NOMO-1 (cell line): Measurements from ENCODE around the gene NODAL.
"Not testable (repeated sequence)": the region's sequence is repeated elsewhere in the genome, so short reads cannot be mapped to it uniquely, and the experiment has no call there.

ENCODE experiments used
- DNase-seq, 2 experiments: peaks; one replicate each; lab custom pipeline; 2025; ENCODE audit not compliant: unreplicated experiment in 2 of 2; lab: John Stamatoyannopoulos, UW

Gene NODAL

DNA sequence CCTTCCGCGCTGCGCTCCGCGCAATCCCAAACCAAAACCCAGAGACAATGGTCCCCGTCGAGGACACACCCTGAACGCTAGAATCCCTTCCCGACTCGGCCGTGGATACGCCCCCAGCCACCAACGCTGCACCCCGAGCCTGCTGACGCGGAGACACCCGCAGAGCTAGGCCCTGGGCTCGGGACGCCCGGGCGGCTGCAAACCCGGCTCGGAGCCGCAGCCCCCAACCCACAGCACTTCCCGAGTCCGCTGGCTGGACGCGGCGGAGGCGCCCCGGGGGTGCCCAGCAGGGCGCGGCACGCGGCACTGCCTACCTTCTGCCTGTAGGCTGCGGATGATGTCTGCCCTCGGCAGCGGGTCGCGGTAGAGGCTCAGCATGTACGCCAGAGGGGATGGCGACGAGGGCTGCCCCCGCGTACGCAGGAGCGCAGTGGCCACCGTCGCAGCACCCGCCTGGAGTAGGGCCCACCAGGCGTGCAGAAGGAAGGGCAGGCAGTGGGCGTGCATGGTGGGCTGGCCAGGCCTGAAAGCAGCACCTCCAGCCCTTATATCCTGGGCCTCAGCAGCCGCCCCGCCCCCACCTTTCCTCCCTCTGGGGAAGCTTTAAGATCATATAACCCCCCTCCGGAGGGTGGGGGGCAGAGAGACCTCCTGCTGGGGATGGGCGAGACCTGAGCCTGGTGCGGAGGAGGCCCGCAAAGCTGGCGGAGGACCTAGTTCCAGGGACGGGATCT is at the start of gene NODAL:
NODAL (minus strand) TSS at position 521 of the 734 bp plus-strand sequence; CDS start at position 507, 14 bp downstream.
- DNase-seq, result no peak

GRCh38 chr10:70490142-70490541 is 48.7 kb upstream of the NODAL start:
- no peak for DNase-seq

DNA sequence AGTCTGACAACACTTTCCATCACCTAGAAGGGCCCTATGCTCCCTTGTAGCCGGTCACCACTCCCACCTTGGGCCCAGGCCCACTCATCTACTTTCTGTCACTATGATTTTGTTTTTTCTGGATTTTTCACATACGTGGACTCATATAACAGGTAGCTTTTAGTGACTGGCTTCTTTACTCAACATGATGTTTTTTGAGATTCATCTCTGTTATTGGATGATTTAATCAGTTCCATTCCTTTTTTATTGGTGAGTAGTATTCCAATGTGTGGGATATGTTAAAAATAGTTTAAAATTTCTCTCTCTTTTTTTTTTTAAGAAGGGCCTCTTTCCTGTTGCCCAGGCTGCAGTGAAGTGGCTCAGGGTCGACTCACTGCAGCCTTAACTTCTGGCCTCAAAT is 46.3 kb upstream of the NODAL start:
- no peak for DNase-seq

DNA sequence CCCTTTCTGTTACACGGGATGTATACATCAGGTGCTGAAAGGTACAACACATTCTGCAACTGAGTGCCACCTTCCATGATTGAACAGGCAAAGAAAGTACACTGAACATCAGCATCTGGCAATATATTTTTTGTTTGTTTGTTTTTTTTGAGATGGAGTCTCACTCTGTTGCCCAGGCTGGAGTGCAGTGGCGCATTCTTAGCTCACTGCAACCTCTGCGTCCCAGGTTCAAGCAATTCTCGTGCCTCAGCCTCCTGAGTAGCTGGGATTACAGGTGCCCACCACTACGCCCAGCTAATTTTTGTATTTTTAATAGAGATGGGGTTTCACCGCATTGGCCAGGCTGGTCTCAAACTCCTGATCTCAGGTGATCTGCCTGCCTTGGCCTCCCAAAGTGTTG is 42.4 kb upstream of the NODAL start:
- not testable (repeated sequence) for DNase-seq

DNA sequence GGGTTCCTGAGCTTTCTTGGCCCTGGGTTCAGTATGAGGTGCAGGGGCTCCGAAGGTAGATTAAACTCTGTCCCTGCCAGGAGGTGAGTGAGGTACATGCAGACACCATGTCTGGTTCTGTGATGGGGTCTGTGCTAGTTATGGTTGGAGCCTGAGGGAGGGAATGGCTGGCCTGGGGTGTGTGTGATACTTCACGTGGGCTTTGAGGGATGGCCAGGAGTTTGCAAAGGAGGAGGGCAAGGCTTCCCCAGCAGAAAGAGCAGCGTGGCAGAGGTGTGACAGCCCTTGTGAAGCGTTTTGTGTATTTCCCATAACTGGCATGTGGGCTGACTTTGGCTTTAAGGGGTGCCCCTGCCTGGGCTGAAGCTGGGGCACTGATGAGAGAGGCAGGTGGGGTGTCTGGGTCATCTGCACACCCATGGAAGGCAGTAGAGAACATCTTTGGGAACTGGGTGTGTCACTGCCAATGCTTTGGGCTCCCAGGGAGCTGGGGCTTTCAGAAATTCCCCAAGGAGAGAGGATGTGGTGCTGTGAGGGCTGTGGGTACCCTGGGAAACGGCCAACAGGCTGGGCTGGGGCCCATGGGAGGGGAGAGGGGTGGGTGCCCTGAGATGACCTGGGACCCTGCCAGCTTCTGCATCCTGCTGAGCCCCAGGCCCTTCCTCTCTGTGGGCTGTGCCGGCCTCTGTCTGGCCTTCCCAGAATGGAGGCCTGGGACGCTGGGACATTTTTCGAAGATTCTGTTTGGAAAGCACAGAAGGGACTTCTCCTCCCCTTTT is 41.7 kb upstream of the NODAL start:
- DNase-seq, result no peak

DNA sequence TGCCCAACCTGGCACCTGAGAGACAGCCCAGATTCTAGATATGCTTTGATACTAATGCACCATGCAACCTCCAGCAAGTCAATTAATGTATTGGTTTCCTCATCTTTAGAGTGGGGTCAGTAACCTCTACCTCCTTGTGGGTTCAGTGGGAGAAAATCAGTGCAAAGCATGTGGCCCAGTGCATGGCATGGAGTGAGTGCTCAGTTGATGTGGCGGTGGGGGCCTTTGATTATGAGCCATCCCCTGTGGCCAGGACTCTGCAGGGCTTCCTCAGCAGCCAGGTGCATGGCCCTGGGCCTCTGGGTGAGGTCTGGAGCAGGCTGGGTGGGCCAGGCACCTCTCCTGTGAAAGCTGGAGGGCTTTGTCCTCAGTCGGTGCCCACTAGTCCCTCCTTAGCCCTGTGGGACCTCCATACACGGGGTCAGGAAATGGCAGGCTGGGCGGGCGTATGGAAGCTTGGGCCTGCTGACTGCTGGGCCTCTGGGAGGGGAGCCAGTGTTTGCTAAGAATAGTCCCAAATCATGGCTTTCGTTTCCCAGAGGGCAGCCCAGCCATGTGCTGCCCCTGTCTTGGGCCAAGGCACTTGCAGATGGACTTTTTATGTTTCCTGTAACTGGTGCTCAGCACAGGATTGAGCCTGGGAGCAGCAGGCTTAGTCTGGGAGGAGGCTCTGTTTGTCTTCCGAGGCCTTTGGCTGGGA is 40.5 kb upstream of the NODAL start:
- no peak for DNase-seq

- no peak for DNase-seq
Measured at GRCh38 chr10:70481105-70481504, 39.6 kb upstream of the NODAL start.

- DNase-seq, result peak; percentile 35 to 41
Measured at GRCh38 chr10:70480239-70480861, 38.9 kb upstream of the NODAL start.

GRCh38 chr10:70479626-70480238 is 38.3 kb upstream of the NODAL start:
- DNase-seq, result no peak

- DNase-seq, result no peak
Measured at GRCh38 chr10:70479165-70479581, 37.7 kb upstream of the NODAL start.

GRCh38 chr10:70478191-70479164 is 37.0 kb upstream of the NODAL start, which contains the start of gene PALD1:
Gene PALD1 (plus strand): TSS chr10:70478767. CDS start chr10:70525952, 47,185 bp downstream.
- DNase-seq, result peak; percentile 24 to 27

DNA sequence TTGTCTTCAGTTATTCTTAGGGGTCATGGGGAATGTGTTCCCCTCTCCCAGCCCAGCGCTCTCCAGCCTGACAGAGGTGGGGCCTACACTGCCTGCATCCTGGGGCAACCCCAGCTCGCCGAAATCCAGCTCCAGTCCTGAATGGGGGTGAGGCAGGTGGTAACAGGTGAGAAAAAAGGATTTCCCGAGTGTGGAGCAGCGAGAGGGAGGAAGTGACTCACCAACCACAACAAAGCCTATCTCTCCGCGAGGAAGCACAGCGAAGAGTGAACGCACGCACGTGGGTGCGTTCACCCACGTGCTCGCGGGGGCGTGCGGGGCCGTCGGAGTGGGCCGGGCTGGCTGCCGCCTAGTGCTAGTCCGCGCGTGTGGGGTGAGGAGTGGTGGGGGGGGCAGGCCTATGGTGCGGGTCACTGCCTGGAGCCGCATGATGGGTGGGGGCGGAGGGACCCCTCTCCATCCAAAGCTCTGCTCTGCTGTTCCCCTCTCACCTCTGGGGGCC is 36.2 kb upstream of the NODAL start:
- DNase-seq, result no peak

DNA sequence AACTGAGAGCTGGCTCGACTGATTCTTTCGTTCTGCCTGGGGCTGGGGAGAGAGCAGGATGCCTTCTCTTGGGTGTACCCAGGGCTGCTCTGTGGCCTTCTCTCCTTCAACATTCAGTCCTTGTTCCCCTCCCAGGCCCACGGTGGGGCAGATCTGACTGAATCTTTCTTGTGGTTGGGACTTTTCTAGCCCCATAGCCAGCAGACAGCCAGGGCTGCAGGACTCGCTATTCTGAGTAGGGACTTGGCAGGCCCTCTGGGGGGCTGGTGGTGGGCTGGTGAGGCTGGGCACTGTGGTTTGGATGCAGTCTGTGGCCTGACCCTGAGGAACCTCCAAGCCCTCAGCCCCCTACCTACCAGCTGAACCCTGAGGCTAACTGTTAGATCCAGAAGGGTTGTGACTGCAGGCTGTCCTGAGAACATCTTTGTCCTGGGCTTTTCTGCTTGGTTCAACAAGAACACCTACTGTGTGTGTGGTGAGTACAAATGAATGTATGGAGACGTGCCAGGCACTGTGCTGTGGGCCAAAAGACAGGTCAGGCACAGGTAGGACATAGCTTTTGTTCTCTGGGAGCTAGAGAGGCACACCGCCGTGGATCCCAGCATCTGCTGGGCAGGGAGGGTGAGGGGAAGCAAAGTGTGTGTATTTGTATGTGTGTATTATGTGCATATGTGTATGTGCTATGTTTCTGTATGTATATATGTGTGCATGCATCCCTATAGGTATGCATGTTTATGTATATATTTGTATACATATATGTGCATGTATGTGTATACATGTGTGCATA is 35.0 kb upstream of the NODAL start:
- no peak for DNase-seq

DNA sequence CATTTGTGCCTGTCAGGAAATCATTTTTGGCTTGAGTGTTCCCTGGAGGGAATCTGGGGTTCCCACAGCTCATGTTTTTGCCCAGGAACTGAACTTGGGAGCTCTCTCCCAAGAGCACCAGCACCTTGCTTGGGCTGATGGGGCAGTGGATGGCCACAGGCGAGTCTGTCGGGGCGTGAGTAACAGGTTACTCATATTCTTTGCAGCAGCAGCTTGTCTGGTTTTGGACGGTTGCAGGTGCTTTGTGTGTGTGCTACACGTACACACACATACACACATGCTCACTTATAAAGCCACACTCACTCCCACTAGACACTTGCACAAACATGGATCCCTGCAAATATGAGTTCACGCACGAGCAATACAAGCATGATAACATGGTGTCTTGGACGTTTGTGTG is 34.2 kb upstream of the NODAL start:
- no peak for DNase-seq

DNA sequence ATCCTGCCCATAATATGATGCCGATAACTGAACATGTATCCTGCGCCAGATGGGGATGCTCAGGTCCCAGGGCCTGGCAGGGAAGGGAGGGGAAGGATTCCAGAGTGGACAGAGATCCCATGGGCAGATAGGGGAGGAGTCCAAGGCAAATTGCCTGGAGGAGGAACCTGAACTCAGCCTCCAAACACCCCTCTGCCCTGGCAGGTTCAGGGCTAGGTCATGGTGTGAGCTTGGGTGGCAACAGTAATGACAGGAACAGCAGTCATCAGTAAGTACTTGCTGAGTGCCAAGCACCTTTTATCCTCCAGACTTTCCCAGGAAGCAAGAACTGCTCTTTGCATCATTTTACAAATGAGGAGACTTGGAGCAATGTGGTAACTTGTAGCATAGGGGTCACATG is 33.3 kb upstream of the NODAL start:
- no peak for DNase-seq

- DNase-seq, result no peak
Measured at GRCh38 chr10:70472799-70473454, 31.4 kb upstream of the NODAL start.

DNA sequence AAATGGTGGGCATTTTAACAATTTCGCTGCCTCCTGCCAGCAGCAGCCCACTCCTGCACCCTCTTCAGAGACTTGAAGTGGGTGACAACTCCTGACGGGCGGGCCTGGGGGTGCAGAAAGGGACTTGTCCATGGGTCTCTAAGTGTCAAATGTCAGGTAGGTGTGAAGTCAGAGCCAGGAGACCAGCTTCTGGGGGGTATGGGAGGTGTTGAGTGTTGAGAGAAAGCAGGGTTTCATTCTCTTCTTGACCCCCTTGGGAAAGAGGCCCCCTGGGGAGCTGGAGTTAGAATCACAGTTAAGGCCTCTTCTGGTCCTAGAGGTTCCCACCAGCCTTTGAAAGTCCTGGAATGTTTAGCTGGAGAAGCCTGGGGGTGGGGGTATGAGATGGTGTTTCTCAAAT is 25.5 kb upstream of the NODAL start:
- DNase-seq, result no peak

DNA sequence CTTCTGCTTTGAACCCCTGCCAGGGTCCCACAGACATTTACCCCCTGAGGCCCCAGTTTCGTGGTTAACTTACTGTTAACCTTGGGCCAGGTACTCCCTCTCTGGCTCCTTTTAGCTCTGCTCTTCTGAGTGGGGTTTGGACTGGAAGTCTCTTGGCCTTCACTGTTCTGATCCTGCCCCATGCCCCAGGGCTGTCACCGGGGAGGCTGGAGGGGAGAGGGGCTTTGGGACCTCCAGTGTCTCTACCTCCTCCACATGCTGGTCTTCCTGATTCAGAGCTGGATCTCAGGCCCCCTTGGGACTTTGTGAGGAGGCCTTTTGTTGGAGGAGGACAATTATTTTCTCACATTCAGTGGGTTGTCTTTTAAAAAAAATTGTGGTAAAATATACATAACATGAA is 24.4 kb upstream of the NODAL start:
- no peak for DNase-seq
